Stimulated activated CD4-positive, alpha-beta T cell treated with anti-CD3 and anti-CD28 coated beads, Interleukin-2, amount 100 ng/mL, for 48 hours (primary cell): ENCODE results near the gene TICAM2.

Source experiments
- DNase-seq, 2 donors: peaks; one replicate each; pipeline ENCODE4 v3.0.0-alpha.2; 2020

TICAM2 gene

DNA sequence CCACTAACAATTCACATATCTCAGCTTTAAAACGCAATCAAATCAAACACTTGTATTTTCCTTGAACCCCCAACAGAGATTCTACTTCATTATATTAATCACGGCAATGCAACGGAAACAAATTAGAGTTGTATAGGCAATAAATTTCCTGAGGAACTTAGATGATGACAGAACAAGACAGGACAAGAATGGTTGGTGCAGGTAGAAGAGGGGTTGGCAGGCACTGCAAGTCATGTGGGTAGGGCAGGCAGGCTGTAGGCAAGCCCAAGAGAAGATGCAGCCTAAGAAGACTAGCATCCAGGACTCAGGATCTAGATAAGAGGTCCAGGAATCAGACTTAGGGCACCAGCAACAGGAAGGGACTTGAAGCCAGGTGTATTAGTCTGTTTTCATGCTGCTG, 41.1 kb downstream of the TICAM2 start:
- no peak for DNase-seq

DNA sequence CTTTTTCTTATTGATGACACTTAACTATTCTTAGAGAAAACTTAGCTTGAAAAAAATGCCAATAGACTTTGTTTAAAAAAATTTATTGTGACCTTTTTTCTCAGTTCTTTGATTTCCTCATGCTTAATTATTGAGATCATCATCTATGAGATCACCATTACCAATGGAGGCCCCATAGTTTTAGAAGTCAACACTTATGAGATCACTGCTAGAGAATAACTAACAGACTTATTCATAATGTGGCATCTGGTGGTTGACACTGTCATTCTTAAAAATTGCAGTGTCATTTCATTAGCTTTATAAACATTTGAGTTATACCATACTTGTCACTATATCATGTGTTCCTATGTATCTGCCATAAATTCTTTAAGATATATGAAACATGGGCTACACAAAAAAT, 42.8 kb downstream of the TICAM2 start:
- no peak for DNase-seq

DNA sequence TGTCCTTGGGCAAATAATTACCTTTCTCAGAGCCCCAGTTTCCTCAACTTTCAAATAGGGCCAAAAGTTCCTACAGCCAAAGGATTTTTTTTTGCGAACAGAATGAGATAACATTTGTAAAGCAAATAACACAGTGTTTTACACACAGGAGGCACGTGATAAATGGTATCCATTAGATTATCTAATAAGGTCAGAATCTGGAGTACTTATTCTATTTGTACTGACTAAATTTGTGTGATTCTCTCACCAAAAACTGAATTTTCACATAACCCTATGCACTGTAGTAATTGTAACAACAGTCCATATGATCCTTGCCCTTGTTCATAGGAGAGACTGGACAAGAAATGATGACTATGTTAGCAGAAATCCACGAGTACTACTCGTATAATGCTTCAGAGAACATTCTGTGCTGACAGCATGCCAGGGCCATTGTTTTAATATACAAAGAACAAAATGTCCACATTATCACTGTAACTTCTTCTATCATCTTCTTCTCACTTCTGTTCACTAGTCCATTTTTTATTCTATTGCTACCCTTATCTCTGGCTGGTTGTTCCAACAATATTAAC, 43.8 kb downstream of the TICAM2 start:
- no peak for DNase-seq

DNA sequence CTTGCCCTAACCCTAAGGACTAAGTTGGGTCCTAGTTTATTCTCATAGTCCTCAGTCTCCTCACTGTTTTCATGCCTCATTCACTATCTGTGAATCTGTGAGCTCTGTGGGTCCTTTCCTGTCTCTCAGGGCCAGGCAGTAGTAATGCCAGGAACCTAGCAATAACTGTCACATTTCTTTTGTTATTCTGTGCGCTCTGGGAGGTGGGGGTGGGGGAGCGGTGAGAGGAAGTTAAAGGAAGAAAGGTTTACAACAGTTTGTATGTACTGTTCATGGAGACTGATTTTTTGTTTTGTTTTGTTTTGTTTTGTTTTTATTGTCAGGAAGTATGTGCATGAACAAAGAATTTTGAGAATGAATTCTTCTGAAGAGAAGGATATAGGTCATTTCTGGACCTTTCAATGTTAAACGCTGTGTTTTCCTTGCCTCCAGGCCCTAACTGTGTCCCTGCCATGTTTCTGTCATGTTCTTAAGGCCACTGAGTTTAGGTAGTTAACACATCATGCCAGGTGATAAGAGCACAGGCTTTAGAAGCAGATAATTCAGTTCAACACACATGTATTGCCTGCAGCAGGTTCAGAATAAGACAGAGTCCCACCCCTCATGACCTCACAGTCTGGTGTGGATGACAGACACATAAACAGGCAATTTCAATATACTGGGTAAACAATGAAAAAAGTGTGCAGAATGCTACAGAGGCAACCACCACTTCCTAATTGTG, 44.5 kb downstream of the TICAM2 start:
- DNase-seq, result no peak

DNA sequence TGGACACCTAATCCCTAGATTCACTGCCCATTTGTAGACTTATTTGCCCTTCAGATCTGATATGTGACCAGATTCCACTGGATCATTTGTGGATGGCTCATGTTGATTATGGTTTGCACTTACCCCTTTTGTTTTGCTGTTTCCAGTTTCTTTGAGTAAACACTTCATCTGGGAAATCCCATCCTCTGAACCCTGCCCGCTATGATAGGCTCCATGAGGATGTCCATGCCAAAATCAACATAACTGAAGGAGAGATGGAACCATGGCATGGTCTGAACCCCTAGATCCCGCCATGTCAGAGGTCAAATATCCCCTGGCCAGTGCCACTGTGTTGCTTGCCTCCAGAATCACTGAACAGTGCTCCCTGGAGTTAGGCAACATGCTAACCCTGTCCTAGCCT, 46.0 kb downstream of the TICAM2 start:
- no peak for DNase-seq

DNA sequence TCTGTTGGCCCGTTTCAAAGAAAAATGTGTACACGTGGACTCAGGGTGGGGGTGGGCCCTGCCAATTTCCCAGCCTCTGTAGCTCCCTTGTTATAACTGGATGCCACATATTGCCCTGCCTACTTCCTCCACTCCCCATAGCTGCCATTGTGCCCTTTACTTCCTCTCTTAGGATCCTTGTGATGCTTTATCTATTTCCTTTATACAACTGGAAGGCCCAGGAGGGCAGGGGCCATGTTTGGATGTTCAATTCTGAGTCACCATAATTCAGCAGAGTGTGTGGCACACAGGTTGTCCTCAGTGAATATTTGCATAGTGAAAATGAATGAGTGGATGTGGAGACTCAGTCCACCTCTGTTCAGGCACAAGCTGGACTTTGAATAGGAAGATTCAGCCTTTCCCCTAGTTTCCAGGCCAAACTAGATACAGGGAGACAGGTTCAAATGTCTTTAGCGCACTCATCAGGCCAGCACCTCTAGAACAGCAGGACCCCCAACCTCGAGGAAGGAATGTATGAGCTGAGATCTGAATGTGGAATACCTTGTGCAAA, 47.1 kb downstream of the TICAM2 start:
- no peak for DNase-seq

DNA sequence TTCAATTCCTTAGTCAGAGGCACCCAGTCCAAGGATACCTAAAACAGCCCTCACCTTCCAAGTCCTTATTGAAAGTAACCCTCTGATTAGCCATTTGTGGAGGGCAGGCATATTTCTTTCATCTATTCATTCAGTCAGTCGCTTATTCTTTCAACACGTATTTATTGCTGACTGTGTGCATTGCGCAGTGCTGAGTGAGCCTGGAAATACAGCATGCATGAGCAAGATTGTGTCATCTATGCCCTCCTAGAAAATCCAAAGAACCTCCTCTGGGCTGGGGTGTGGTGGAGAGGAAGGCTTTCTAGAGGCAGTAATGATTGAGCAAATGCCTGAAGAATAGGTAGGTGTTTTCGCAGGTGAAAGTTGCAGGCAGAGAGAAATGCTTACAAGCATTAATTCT, 49.2 kb downstream of the TICAM2 start:
- DNase-seq, result no peak

DNA sequence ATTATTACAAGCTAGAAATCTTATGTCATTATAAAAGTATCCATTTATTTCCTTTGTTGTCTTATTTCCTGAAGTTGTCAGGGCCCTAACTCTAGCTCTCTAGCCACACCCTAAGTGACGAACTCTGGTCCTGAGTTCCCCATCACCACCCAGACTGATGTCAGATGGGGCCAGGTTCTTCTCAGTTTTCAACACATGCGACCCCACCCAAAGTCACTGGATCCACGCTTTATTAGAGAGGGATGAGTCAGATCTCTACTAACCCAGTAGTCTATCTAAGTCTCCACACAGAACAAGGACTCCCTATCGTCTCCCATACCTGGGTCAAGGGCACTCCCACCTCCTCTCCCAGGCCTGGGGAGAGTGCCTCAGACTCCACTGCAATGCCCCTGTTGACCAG, 50.9 kb downstream of the TICAM2 start:
- no peak for DNase-seq

DNA sequence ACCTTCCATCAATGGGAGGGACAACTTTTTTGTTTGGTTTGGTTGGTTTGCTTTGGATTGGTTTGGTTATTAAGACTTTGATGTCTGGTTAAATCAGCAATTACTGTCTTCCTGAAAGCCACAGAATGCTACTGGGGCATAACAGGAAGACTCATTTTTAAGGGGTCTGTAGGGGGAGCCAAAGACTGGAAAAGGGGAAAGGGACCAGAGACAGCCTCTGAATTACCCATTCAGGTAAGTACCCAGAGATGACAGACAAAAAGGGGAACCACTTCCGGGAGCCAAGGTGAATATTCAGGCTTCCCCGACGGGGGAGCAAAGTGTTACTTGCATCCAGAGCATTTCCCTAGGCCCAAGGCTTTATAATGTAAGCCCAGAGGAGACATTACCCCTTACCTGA, 53.1 kb downstream of the TICAM2 start:
- DNase-seq, result no peak

DNA sequence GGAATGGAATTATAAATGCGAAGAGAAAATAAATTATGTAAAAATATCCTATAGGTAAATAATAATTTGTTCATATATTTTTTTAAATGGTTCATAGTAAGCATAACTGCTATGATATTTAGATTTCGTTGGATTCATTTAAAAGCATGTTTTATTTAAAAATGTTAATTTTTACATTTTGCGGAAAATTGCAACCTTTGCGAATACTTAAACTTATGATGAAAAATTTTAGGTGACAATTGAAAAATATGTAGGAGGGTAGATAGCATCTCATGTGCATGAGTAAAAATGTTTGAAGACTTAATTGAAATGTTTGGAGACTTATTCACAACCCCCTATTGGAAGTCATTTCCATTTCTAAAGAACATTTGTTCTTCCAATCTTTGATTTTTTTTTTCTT, 53.6 kb downstream of the TICAM2 start:
- no peak for DNase-seq

DNA sequence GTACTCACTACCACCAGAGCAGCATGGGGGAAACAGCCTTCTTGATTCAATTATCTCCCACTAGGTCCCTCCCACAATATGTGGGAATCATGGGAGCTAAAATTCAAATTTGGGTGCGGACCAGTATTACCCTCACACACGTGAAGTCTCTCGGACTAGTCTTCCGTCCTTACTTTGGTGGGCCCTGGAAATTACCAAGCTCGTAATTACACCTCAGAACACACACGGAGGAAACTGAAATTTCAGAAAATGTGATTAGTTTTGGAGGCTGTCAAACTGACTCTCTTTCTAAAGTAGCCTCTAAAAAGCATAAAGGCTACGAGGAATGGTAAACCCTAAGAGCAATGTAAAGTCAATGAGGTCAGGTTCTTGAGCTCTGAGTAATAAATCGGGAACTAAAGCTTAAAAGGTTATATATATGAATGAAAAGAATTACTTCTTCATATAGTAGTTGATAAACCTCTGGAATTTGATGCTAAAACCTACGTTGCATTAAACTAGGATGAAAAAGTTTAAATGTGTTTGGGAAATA, 56.9 kb downstream of the TICAM2 start:
- DNase-seq, result no peak

DNA sequence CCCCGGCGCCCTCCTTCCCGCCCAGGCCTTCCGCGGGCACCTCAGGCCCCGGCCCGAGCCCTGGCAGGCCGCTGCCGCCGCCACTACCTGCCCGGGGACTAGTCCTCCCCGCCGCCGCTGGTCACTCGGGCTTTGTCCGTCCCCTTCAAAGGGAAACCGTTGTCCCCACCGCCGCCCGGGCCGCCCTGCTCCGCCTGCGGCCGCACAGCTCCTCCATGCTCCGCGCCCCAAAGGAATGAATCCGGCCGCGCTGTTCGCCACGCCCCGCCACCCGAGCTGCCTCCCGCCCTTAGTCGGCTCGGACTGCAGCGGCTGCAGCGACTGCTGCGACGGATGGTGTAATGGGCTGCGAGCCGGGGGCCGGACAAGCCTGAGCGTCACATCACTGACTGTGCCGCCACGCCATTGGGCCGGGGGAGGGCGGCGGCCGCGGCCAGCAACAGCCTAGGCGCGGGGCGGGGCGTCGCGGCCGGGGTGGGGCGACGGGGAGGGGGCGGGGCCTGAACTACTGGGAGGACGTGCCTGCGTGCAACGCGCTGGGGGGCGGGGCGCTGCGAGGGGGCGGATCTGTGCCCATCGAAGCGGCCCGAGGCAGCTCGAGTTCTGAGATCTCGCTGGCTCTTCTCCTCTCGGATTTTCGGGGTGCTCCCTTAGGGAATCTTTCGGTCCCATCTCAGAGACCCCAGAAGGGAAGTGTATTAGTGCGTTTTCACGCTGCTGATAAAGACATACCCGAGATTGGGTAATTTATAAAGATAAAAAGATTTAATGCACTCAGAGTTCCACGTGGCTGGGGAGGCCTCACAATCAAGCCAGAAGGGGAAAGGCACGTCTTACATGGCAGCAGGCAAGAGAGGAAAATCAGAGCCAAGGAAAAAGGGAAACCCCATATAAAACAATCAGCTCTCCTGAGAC, 57.6 kb downstream of the TICAM2 start, which contains the start of gene FEM1C:
Gene FEM1C (minus strand): TSS at position 340 of the 915 bp plus-strand sequence. CDS start 1,282 bp downstream, outside the sequence.
- peak; percentile 98 to 99 for DNase-seq

DNA sequence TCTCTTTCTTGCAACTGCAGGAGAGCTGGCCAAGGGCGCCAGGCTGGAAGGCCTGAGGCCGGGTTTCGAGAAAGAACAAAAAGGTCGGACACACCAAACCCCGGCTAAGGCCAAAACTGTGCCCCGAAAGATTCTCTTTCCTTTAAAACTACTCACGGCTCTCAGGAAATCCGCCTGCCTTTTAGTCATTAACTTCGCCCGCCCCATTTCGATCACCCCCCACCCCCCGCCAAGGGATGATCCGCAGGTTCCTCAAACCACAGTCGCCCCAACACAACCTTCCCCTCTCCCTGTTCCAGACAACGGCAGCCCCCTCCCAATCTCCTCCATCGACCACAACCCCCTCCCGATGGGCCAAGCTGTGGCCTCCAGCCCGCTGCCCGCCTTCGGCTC, 58.2 kb downstream of the TICAM2 start:
- peak; percentile 36 to 41 for DNase-seq

DNA sequence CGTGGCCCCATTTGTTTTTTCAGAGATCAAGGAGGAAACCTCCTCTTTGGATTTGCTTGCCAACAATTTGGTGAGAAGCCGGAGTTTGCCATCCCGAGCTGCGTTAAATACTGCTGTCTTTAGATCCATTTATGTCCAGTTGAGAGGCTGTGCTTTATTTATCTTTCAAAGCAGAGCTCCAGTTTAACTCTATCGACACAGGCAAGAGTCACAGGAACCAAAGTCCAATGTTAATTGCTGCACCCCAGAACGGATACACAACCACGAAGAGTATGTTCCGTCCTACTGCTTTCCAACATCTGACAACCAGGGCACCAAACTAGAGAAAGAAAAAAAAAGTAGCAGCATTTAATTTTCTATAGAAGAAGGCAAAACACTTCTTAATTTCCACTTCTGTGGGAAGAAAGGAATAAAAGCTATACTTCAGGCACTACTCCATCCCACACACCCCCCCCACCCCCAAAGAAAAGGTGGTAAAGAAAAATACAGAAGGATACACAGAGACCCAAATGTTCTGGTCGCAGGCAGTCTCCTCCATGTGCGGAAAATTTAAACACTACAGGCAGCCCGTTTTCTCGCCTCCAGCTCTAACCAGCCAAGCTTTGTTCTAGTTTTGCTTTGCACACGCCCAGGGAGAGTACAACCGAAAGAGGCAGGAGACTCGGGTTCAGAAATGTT, 58.8 kb downstream of the TICAM2 start:
- peak in 1 of 2 donors; percentile 19 for DNase-seq

DNA sequence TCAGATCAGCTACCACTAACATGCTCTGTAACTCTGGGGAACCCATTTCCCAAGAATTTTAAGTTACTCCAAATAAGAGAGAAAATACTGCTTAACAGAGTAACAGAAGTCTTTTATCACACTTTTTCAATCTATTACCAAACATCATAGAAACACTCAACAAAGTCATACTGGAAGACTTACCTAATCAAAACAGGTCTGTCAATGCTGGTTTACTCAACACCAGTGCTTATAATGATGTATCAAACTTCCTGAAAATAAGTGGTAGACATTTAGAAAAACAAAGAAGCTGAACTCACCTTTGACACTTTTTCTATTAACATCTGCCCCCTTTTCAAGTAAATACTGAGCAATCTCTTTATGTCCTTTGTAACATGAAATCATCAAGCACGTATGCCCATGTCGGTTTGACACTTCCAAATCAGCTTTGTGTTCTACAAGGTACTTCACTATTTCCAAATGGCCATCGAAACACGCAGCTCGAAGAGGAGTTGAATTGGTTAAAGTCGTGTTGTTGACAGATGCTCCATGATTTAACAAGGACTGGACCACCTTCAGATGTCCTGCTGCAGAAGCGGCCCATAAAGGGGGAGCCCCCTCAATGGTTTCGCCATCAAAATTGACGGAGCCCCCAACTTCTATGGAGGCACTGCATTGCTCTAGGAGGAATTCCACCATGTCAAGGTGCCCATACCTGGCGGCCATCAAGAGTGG, 59.5 kb downstream of the TICAM2 start:
- DNase-seq, result no peak

DNA sequence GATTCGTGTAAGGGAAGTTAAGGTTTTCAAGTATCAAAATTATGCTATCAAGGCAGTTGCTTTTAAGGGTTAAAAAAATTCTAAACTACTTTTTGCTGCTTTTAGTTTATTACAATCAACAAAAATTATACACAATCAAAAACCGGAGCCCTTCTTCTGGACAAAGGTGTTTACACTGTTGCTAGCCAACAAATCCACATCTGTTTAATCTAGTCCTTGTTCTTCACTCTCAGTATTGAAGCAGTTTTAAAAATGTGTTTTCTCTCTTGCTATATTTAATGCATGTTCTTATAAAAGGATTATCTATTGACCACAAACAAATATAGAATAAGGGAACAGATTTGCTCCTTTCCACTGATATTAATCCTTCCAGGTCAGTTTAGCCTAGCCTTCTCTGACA, 60.2 kb downstream of the TICAM2 start:
- no peak for DNase-seq

DNA sequence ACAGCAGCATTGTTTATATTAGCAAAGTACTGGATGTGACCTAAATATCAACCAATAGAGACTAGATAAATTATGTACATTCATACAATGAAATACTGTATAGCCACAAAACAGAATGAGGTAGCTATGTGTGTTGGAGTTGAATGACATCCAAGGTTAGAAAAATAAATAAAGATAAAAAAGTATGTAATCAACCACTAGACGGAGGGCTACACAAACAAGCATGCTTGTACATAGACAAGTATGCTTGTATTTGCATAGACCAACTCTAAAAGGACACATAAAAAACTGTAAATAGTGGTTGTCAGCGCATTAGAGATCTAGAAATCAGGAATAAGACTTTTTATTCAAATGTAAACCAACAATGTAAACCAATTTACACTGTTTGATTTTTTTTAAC, 60.7 kb downstream of the TICAM2 start:
- DNase-seq, result no peak

DNA sequence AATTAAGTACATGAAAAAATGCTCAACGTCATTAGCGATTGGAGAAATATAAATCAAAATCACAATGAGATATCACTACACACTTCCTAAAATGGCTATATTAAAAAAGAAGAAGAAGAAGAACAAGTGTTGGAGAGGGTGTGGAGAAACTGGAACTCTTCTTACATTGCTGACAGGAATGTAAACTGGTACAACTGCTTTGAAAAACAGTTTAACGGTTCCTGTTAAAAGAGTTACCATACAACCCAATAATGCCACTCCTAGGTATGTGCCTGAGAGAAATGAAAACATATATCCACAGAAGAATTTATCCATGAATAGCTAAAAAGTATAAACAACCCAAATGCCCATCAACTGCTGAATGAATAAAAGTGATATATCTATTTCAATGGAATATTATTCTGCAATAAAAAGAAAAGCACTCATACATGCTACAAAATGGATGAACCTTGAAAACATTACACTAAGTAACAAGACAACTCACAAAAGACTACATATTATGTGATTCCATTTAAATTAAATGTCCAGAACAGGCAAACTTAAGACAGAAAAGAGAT, 66.7 kb downstream of the TICAM2 start:
- no peak for DNase-seq

DNA sequence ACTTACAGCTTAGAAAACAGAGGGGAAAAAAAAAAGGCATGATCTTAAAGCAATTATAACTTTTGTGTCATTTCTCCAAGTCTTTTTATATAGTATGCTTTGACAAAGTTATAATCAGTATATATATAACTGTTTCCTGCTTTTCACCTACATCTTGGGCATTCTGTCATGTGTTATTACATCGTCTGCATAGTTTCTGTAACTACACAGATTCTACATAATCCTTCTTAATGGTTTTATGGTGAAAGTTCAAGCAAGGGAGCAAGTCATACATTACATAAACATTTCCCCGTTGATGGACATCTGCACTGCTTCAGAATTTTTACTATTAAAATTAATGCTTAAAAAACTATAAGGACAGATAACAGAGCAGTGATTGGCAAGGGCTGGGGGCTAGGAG, 69.8 kb downstream of the TICAM2 start:
- no peak for DNase-seq

DNA sequence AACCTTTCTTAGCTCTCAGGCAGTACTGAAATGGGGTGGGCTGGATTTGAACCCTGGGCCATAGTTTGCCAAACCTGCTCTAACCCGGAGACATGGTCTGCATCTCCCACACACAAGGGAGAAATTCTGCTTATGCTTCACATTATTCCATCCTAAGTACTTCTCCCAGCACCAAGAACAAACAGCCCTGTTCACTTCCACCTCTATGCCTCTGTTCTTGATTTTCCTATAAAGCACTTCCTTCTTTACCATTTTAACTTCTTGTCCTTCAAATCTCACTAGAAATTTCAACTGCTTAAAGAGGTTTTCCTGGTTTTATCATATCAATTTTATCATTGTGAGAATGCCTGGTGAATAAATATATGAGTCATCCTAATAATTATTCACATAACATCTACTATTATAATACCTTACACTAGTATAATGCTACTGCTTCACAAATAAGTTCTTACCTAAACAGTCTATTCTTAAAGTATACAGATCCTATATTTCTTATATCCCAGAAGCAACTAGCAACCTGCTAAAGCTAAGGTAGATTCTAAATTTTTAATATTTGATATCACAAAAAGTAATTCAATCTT, 70.4 kb downstream of the TICAM2 start:
- DNase-seq, result no peak

DNA sequence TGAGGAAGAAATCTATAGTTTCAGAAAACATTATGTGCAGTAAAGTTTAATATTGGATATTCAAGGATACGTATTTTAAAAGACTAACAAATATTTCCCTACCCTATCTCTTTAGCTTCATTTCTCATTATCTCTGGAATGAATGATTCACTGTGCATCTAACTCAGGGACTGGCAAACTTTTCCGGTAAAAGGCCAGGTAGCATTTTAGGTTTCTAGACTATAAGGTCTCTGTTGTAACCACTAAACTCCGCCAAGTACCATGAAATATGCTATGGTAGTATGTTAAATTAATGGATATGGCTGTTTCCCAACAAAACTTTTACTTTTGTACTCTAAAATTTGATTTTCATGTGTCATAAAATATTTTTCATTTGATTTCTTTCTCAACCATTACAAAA, 70.9 kb downstream of the TICAM2 start:
- DNase-seq, result no peak
